Heart left ventricle (tissue), 16 donors: Measurements from ENCODE around the gene DENND2C. TPM values are rescaled to one million over a fixed set of nuclear protein-coding genes. Genes with fewer than 3 reads are reported as not detected.

Source experiments
- ATAC-seq, 4 donors: fragments of 200-7000 bp; cut with Tn5 transposase; one replicate each; pipeline ENCODE4 v1.9.1; 2020 to 2022; ENCODE audit warnings: moderate library complexity in 4 of 4, mild to moderate bottlenecking in 3 of 4, moderate number of reproducible peaks in 1 of 4
- DNase-seq, 5 donors: peaks; one replicate each; pipeline ENCODE4 v3.0.0-alpha.2; 2020
- H3K27ac ChIP-seq, 12 donors: fragments of 200-600 bp; sonication (generic) in 4 of 12; one replicate each; pipeline versions ENCODE4 v1.5.0 to v1.8.0; 2016 to 2022; ENCODE audit warnings: mild to moderate bottlenecking in 2 of 12
- H3K27me3 ChIP-seq, 9 donors: fragments of 200-600 bp; sonication (generic) in 2 of 9; one replicate each; pipeline versions ENCODE4 v1.5.1 to v1.8.0; 2016 to 2022; ENCODE audit warnings: mild to moderate bottlenecking in 3 of 9
- H3K36me3 ChIP-seq, 9 donors: fragments of 200-600 bp; sonication (generic) in 2 of 9; one replicate each; pipeline versions ENCODE4 v1.5.0 to v1.8.0; 2018 to 2022; ENCODE audit warnings: mild to moderate bottlenecking in 2 of 9
- H3K4me1 ChIP-seq, 12 donors: fragments of 200-600 bp; sonication (generic) in 4 of 12; one replicate each; pipeline versions ENCODE4 v1.5.0 to v1.8.0; 2016 to 2022; ENCODE audit warnings: mild to moderate bottlenecking in 3 of 12
- H3K4me3 ChIP-seq, 12 donors: fragments of 200-600 bp; sonication (generic) in 4 of 12; one replicate each; pipeline versions ENCODE4 v1.5.0 to v1.8.0; 2017 to 2022; ENCODE audit warnings: mild to moderate bottlenecking in 9 of 12, moderate library complexity in 4 of 12
- H3K9me3 ChIP-seq, 12 donors: fragments of 200-600 bp; sonication (generic) in 4 of 12; one replicate each; pipeline versions ENCODE4 v1.5.0 to v1.8.0; 2016 to 2022; ENCODE audit warnings: mild to moderate bottlenecking in 1 of 12
- CTCF ChIP-seq, 12 donors: fragments of 200-600 bp; sonication (generic) in 4 of 12; IDR thresholded peaks; one replicate each; pipeline versions ENCODE4 v1.5.0 to v1.8.0; 2018 to 2022; ENCODE audit warnings: antibody characterized with exemption in 12 of 12, mild to moderate bottlenecking in 5 of 12
- POLR2A ChIP-seq, 2 donors: fragments of 450-650 bp; IDR thresholded peaks; one replicate each; pipeline ENCODE4 v1.6.1; 2017; ENCODE audit warnings: antibody characterized with exemption in 2 of 2, mild to moderate bottlenecking in 2 of 2, moderate library complexity in 2 of 2
- WGBS, 4 donors: extraction: QIAGEN DNeasy Blood & Tissue Kit in 2 of 4; methylation state at CpG; one replicate each; pipeline versions ENCODE4 v1.1.5 to v1.1.7; 2013 to 2018; 5-methylcytosine and 5-hydroxymethylcytosine counted together
- intact Hi-C, 10 donors: fragments of 100-400 bp; cut with DNase I; formaldehyde crosslinking; loops; one replicate each; pipeline versions ENCODE4 v1.11.1 to v1.14.2; 2022
- polyA plus RNA-seq, 2 donors: library from polyadenylated mRNA; stranded (reverse); fragments of 200-250 nt; gene quantifications; one replicate each; pipeline ENCODE4 v1.2.3, GENCODE V29; 2013
- total RNA-seq, 9 donors: library from RNA; depleted of rRNA in 2 of 9; stranded (reverse); fragments of >200 nt in 2 of 9; fragmentation: NEBNext Ultra II Directional in 3 of 9; extraction: Animal tissue kit (Norgen Biotek cat#: 25700) in 3 of 9; gene quantifications; one replicate each; pipeline versions ENCODE4 v1.1.0 to v1.2.4, GENCODE V29; 2016 to 2023
- donor health status: ischemic (EF 13 %, LVEDD 7.1; RV severe dilation, severe dysfunction).
- donor health status: healthy with polysubstance abuse.
- donor health status: DM: no; HTN: yes; CAD: no.
- donor health status: DM: no; HTN: no; CAD: no.
- donor health status: ischemic (EF 25% LVEDD 6.9; RV normal size, moderate dysfunction).
- donor health status: ischemic (EF 25% LVEDD 5.7; RV mildly dilated, moderate dysfunction).
- donor health status: healthy.
- donor health status: DM: yes; HTN: yes; CAD: no.
- donor health status: ischemic (EF 35%, LVEDD 5.7; RV mildly dilated, moderate dysfunction).
- donor health status: nonischemic (EF 11% LVEDD 7.7; RV severe dilation, severe dysfunction).
- donor health status: DM: yes; HTN: yes; CAD: no.
- donor health status: PGD.
- donor health status: ischemic (EF 29% LVEDD 5.4; RV normal size, mild dysfunction).
- donor health status: nonischemic (EF 23%, LVEDD 6.1; RV moderate dilation, normal function).

DENND2C gene
- total and polyA plus RNA-seq, 11 donors = 1.6 to 4.1 (median 3.1) TPM

- peak overlapping the region in 5 of 12 donors; percentile 84 to 91 (median 88) for H3K27ac ChIP-seq
- no peak for ATAC-seq
Observed at GRCh38 chr1:114671011-114671938, 1.4 kb upstream of the DENND2C start.

GRCh38 chr1:114670083-114671010 is 498 bp upstream of the DENND2C start:
- H3K27me3 ChIP-seq = peaks cover 0 to 4% (median 0%) of the 10 kb centered on the region in 9 donors
- ATAC-seq (peak; percentile 99 to 100 (median 100)), DNase-seq (peak; percentile 95 to 96 (median 95))
- H3K27ac ChIP-seq = peak overlapping the region in 11 of 12 donors; percentile 70 to 91 (median 83)
- H3K9me3 ChIP-seq = no peaks in the 10 kb centered on the region
- H3K36me3 ChIP-seq = no peaks in the 10 kb centered on the region
- WGBS, 4 donors = 3 to 5% (median 4%) methylated on average over 32 to 45 of the region's 45 CpGs
- intact Hi-C loops = loop anchor here in 7 of 10 donors (2.0 to 10.0 kb wide), 10 partner anchors 83 to 326 kb away; partner anchors contain the start of genes BCAS2 (in 2 of the 7) and TRIM33 (in 1 of the 7)
- H3K4me1 ChIP-seq = peaks cover 0 to 17% (median 4%) of the 10 kb centered on the region in 12 donors
- peak overlapping the region; percentile 45 to 96 (median 76) for H3K4me3 ChIP-seq
- TF ChIP-seq CTCF (IDR thresholded peaks at IDR 0.05) = peak in 8 of 12 donors; percentile 8 to 35 (median 23)
- peak; percentile 49 to 87 for TF ChIP-seq POLR2A (IDR thresholded peaks at IDR 0.05)

More at GRCh38 chr1:114671011-114671938, 1.4 kb upstream of the DENND2C start:
- WGBS, 4 donors = 63 to 76% (median 69%) methylated on average over 9 of the region's 9 CpGs
- peaks cover 0 to 17% (median 4%) of the 10 kb centered on the region in 12 donors for H3K4me1 ChIP-seq
- peak overlapping the region in 5 of 12 donors; percentile 68 to 87 (median 73) for H3K4me3 ChIP-seq
- no peak for DNase-seq
- H3K27me3 ChIP-seq = peaks cover 0 to 4% (median 0%) of the 10 kb centered on the region in 9 donors
- H3K36me3 ChIP-seq = no peaks in the 10 kb centered on the region
- no peaks in the 10 kb centered on the region for H3K9me3 ChIP-seq
- TF ChIP-seq POLR2A (IDR thresholded peaks at IDR 0.05) (no peak), CTCF (IDR thresholded peaks at IDR 0.05) (peak in 7 of 12 donors; percentile 2 to 45 (median 23))
- intact Hi-C loops = loop anchor here in 7 of 10 donors (2.0 to 10.0 kb wide), 10 partner anchors 84 to 326 kb away; partner anchors contain the start of genes BCAS2 (in 2 of the 7) and TRIM33 (in 1 of the 7)

- Histone ChIP-seq H3K27ac (peak overlapping the region in 9 of 12 donors; percentile 68 to 90 (median 83)), H3K4me1 (peaks cover 0 to 17% (median 4%) of the 10 kb centered on the region in 12 donors), H3K27me3 (no peaks in the 10 kb centered on the region), H3K4me3 (peak overlapping the region; percentile 45 to 96 (median 76)), H3K36me3 (no peaks in the 10 kb centered on the region), H3K9me3 (no peaks in the 10 kb centered on the region)
- no peak for TF ChIP-seq CTCF (IDR thresholded peaks at IDR 0.05)
- TF ChIP-seq POLR2A (IDR thresholded peaks at IDR 0.05) = no peak
- 37 to 45% (median 38%) methylated on average over 13 of the region's 13 CpGs for WGBS, 4 donors
- intact Hi-C loops = loop anchor here in 3 of 10 donors (5.0 kb wide), 3 partner anchors 48 to 322 kb away; partner anchors contain the start of genes BCAS2 (in 1 of the 3) and NRAS (in 1 of the 3)
- peak in 1 of 4 donors; percentile 8 for ATAC-seq
- DNase-seq = peak in 1 of 5 donors; percentile 21
Observed at GRCh38 chr1:114668784-114669561, 876 bp downstream of the DENND2C start.
